T-helper 9 cell (primary cell): ENCODE results near the gene ZNF681.
"Not testable (repeated sequence)": the region's sequence is repeated elsewhere in the genome, so short reads cannot be mapped to it uniquely, and the experiment has no call there.

Experiments used
- DNase-seq: peaks from one replicate; pipeline ENCODE4 v3.0.0-alpha.2; 2020
- total RNA-seq, 2 donors: gene quantifications; one replicate each; lab custom pipeline; 2026; lab: John Stamatoyannopoulos, UW

Gene ZNF681
- 9.7 to 23.4 reads per million in 2 donors for total RNA-seq

GRCh38 chr19:23758187-23759074 lies at the start of gene ZNF681:
ZNF681 (minus strand) TSS chr19:23758891; CDS start chr19:23758749, 142 bp downstream.
- DNase-seq: peak; percentile 74

GRCh38 chr19:23804676-23805075 lies 46.0 kb upstream of the ZNF681 start:
- no peak for DNase-seq

- DNase-seq: no peak
Observed at GRCh38 chr19:23802290-23802689, 43.6 kb upstream of the ZNF681 start.

- no peak for DNase-seq
Observed at GRCh38 chr19:23801803-23802202, 43.1 kb upstream of the ZNF681 start.

- no peak for DNase-seq
Observed at GRCh38 chr19:23800868-23801267, 42.2 kb upstream of the ZNF681 start.

- DNase-seq: no peak
Observed at GRCh38 chr19:23800271-23800670, 41.6 kb upstream of the ZNF681 start.

- peak; percentile 16 for DNase-seq
Observed at GRCh38 chr19:23799321-23799720, 40.6 kb upstream of the ZNF681 start.

- DNase-seq: no peak
Observed at GRCh38 chr19:23795462-23795861, 36.8 kb upstream of the ZNF681 start.

GRCh38 chr19:23792784-23793183 lies 34.1 kb upstream of the ZNF681 start:
- no peak for DNase-seq

- DNase-seq: no peak
Observed at GRCh38 chr19:23790641-23791488, 32.2 kb upstream of the ZNF681 start.

GRCh38 chr19:23789246-23789645 lies 30.6 kb upstream of the ZNF681 start:
- DNase-seq: no peak

- no peak for DNase-seq
Observed at GRCh38 chr19:23788411-23788810, 29.7 kb upstream of the ZNF681 start.

GRCh38 chr19:23787106-23787505 lies 28.4 kb upstream of the ZNF681 start:
- DNase-seq: no peak

GRCh38 chr19:23785982-23786381 lies 27.3 kb upstream of the ZNF681 start:
- DNase-seq: no peak

- no peak for DNase-seq
Observed at GRCh38 chr19:23784274-23784673, 25.6 kb upstream of the ZNF681 start.

- DNase-seq: no peak
Observed at GRCh38 chr19:23783636-23784035, 24.9 kb upstream of the ZNF681 start.

GRCh38 chr19:23779645-23780044 lies 21.0 kb upstream of the ZNF681 start:
- no peak for DNase-seq

GRCh38 chr19:23778566-23778965 lies 19.9 kb upstream of the ZNF681 start:
- no peak for DNase-seq

- not testable (repeated sequence) for DNase-seq
Observed at GRCh38 chr19:23778036-23778435, 19.3 kb upstream of the ZNF681 start.

GRCh38 chr19:23777216-23777615 lies 18.5 kb upstream of the ZNF681 start:
- no peak for DNase-seq

- DNase-seq: no peak
Observed at GRCh38 chr19:23776507-23777205, 18.0 kb upstream of the ZNF681 start.

- DNase-seq: no peak
Observed at GRCh38 chr19:23774524-23774971, 15.9 kb upstream of the ZNF681 start.

GRCh38 chr19:23774106-23774505 lies 15.4 kb upstream of the ZNF681 start:
- DNase-seq: no peak
